Right atrium auricular region (tissue), 2 donors: ENCODE results near the gene CGREF1. TPM values are rescaled to one million over a fixed set of nuclear protein-coding genes. Genes with fewer than 3 reads are reported as not detected.
A peak's percentile ranks its signal among the peaks of the same experiment; 100 is the strongest.

ENCODE experiments used
- DNase-seq: peaks from one replicate; pipeline ENCODE4 v3.0.0-alpha.2; 2019; ENCODE audit warnings: low spot score
- H3K27ac ChIP-seq, 2 donors: fragments of 200-600 bp; sonication (generic); 1 replicate in 1 of 2; 2 replicates in 1 of 2; pipeline ENCODE4 v1.5.1; 2016 to 2019
- H3K27me3 ChIP-seq, 2 donors: fragments of 200-600 bp; sonication (generic); one replicate each; pipeline versions ENCODE4 v1.5.1 to v1.6.0; 2017 to 2019
- H3K36me3 ChIP-seq: fragments of 200-600 bp; sonication (generic); one replicate; pipeline ENCODE4 v1.5.1; 2016
- H3K4me1 ChIP-seq, 2 donors: fragments of 200-600 bp; sonication (generic); one replicate each; pipeline versions ENCODE4 v1.5.1 to v1.6.0; 2017 to 2019
- H3K4me3 ChIP-seq, 2 donors: fragments of 200-600 bp; sonication (generic); 1 replicate in 1 of 2; 2 replicates in 1 of 2; pipeline ENCODE4 v1.5.1; 2017 to 2019; ENCODE audit warnings: mild to moderate bottlenecking in 1 of 2, moderate library complexity in 1 of 2
- H3K9me3 ChIP-seq, 2 donors: fragments of 200-600 bp; sonication (generic); one replicate each; pipeline ENCODE4 v1.5.1; 2019
- CTCF ChIP-seq, 2 donors: fragments of 200-600 bp; sonication (generic); IDR thresholded peaks; one replicate each; pipeline ENCODE4 v1.5.1; 2019; ENCODE audit warnings: antibody characterized with exemption in 2 of 2
- total RNA-seq, 2 donors: library from RNA; depleted of rRNA; stranded (reverse); fragments of >200 nt; gene quantifications; one replicate each; pipeline ENCODE4 v1.1.0, GENCODE V29; 2016

The CGREF1 gene
- total RNA-seq, 2 donors from 2014 or later = 4.3 to 4.5 TPM

- DNase-seq = peak; percentile 95
- Histone ChIP-seq H3K36me3 (peaks cover 25% of the 10 kb centered on the region), H3K4me1 (peaks cover 0 to 56% of the 10 kb centered on the region in 2 donors), H3K4me3 (peak within 1 kb of the TSS; percentile 65 to 98), H3K27ac (peak within 1 kb of the TSS; percentile 97 to 98), H3K9me3 (no peaks in the 10 kb centered on the region), H3K27me3 (no peaks in the 10 kb centered on the region)
- peak in 1 of 2 donors; percentile 7 for TF ChIP-seq CTCF (IDR thresholded peaks at IDR 0.05)
Measured at GRCh38 chr2:27071277-27071989, 47.5 kb downstream of the CGREF1 start, which contains the start of gene OST4. Gene OST4, minus strand, starts transcription at chr2:27071654.

GRCh38 chr2:27070653-27071276, 48.2 kb downstream of the CGREF1 start:
- H3K36me3 ChIP-seq = peaks cover 25% of the 10 kb centered on the region
- peak overlapping the region; percentile 97 to 98 for H3K27ac ChIP-seq
- TF ChIP-seq CTCF (IDR thresholded peaks at IDR 0.05) = no peak
- no peaks in the 10 kb centered on the region for H3K27me3 ChIP-seq
- H3K4me3 ChIP-seq = peak overlapping the region; percentile 65 to 98
- peaks cover 0 to 56% of the 10 kb centered on the region in 2 donors for H3K4me1 ChIP-seq
- no peak for DNase-seq
- no peaks in the 10 kb centered on the region for H3K9me3 ChIP-seq

GRCh38 chr2:27069961-27070618, 48.8 kb downstream of the CGREF1 start:
- peaks cover 25% of the 10 kb centered on the region for H3K36me3 ChIP-seq
- peak overlapping the region; percentile 97 to 98 for H3K27ac ChIP-seq
- no peaks in the 10 kb centered on the region for H3K27me3 ChIP-seq
- DNase-seq = no peak
- no peaks in the 10 kb centered on the region for H3K9me3 ChIP-seq
- peaks cover 0 to 53% of the 10 kb centered on the region in 2 donors for H3K4me1 ChIP-seq
- H3K4me3 ChIP-seq = peak overlapping the region in 1 of 2 donors; percentile 98
- no peak for TF ChIP-seq CTCF (IDR thresholded peaks at IDR 0.05)

GRCh38 chr2:27069436-27069835, 49.5 kb downstream of the CGREF1 start:
- peaks cover 0 to 49% of the 10 kb centered on the region in 2 donors for H3K4me1 ChIP-seq
- peak overlapping the region in 1 of 2 donors; percentile 0 for H3K27ac ChIP-seq
- H3K9me3 ChIP-seq = no peaks in the 10 kb centered on the region
- no peak for DNase-seq
- no peaks in the 10 kb centered on the region for H3K27me3 ChIP-seq
- no peak for TF ChIP-seq CTCF (IDR thresholded peaks at IDR 0.05)
- peaks cover 25% of the 10 kb centered on the region for H3K36me3 ChIP-seq
- H3K4me3 ChIP-seq = no peak overlapping the region

GRCh38 chr2:27067385-27067784, 51.5 kb downstream of the CGREF1 start:
- Histone ChIP-seq H3K27ac (no peak overlapping the region), H3K27me3 (no peaks in the 10 kb centered on the region), H3K36me3 (peaks cover 25% of the 10 kb centered on the region), H3K9me3 (no peaks in the 10 kb centered on the region), H3K4me3 (no peak overlapping the region), H3K4me1 (peaks cover 0 to 48% of the 10 kb centered on the region in 2 donors)
- no peak for DNase-seq
- no peak for TF ChIP-seq CTCF (IDR thresholded peaks at IDR 0.05)
